HUDEP-2 (cell line): ENCODE results near the gene TBC1D22A.
"Not testable (repeated sequence)": the region's sequence is repeated elsewhere in the genome, so short reads cannot be mapped to it uniquely, and the experiment has no call there.

Source experiments
- DNase-seq, 76 experiments: peaks; one replicate each; lab custom pipeline; 2025; ENCODE audit not compliant: unreplicated experiment in 76 of 76; lab: John Stamatoyannopoulos, UW

The TBC1D22A gene

DNA sequence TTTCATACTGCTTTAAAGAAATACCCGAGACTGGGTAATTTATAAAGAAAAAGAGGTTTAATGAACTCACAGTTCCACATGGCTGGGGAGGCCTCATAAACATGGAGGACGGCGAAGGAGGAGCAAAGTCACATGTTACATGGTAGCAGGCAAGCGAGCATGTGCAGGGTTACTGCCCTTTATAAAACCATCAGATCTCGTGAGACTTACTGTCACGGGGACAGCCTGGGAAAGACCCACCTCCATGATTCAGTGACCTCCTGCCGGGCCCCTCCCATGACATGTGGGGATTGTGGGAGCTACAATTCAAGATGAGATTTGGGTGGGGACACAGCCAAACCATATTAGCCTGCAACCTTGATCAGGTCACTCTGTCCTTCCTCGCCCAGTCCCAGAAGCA lies 378.5 kb downstream of the TBC1D22A start:
- DNase-seq = not testable (repeated sequence)

GRCh38 chr22:47142427-47143046 lies 380.1 kb downstream of the TBC1D22A start:
- DNase-seq = no peak

DNA sequence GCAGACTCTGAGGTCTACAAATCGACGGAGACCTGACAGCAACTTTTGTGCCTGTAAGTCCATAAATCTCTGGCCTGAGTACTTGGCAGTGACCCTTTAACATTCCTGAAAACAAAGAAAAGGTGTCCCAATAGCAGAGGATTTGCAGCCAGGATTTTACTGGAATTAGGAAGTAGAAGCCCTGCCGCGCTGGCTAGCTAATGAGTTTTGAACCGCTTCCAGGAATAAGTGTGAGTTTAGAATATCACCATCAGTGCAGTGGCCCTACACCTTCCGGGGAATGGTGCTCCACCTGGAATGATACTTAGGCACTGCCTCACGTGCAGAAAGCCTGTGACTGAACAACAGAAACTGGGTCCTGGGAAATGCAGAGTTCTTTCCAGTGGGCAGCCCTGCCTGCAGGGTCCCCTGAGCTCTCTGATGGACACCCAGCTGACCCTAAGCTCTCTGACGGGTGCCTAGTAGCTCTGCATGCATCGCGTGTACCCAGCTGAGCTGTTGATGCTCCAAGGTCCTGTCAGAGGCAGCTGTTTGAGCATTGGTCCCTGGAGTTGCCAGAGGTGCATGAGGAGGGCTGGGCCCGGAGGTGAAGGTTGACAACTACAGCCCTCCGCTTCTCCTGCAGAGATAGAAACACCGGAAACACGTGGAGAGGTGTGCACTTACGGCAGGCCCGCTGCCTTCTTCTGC lies 380.9 kb downstream of the TBC1D22A start:
- DNase-seq = no peak

- DNase-seq = no peak
Measured at GRCh38 chr22:47144076-47144765, 381.8 kb downstream of the TBC1D22A start.

- no peak for DNase-seq
Measured at GRCh38 chr22:47144791-47145425, 382.5 kb downstream of the TBC1D22A start.

DNA sequence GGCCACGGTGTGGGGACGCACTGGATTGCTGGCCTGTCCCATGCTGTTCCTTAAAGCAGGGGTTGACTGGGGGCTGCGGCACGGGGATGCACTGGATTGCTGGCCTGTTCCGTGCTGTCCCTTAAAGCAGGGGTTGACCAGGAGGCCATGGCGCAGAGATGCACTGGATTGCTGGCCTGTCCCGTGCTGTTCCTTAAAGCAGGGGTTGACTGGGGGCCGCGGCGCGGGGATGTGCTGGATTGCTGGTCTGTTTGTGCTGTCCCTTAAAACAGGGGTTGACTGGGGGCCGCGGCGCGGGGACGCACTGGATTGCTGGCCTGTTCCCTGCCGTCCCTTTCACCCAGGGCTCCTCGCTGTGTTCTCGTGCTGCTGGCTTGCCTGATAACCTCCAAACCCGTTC lies 383.4 kb downstream of the TBC1D22A start:
- no peak for DNase-seq

- DNase-seq = no peak
Measured at GRCh38 chr22:47146391-47146790, 383.9 kb downstream of the TBC1D22A start.

- no peak for DNase-seq
Measured at GRCh38 chr22:47146941-47147340, 384.5 kb downstream of the TBC1D22A start.

- no peak for DNase-seq
Measured at GRCh38 chr22:47147572-47147971, 385.1 kb downstream of the TBC1D22A start.

DNA sequence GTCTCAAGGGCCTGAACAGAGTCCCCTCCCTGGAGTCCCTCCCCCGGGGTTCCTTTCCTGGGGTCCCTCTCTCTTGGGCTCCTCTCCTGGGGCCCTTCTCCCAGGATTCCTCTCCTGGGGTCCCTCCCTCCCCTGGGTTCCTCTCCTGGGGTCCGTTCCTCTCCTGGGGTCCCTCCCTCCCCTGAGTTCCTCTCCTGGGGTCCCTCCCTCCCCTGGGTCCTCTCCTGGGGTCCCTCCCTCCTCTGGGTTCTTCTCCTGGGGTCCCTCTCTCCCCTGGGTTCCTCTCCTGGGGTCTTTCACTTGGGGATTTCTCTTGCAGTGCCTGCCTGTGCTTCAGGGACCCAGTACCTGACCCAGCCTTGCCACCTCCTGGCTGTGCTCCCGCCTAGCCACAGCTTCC lies 386.1 kb downstream of the TBC1D22A start:
- no peak for DNase-seq

DNA sequence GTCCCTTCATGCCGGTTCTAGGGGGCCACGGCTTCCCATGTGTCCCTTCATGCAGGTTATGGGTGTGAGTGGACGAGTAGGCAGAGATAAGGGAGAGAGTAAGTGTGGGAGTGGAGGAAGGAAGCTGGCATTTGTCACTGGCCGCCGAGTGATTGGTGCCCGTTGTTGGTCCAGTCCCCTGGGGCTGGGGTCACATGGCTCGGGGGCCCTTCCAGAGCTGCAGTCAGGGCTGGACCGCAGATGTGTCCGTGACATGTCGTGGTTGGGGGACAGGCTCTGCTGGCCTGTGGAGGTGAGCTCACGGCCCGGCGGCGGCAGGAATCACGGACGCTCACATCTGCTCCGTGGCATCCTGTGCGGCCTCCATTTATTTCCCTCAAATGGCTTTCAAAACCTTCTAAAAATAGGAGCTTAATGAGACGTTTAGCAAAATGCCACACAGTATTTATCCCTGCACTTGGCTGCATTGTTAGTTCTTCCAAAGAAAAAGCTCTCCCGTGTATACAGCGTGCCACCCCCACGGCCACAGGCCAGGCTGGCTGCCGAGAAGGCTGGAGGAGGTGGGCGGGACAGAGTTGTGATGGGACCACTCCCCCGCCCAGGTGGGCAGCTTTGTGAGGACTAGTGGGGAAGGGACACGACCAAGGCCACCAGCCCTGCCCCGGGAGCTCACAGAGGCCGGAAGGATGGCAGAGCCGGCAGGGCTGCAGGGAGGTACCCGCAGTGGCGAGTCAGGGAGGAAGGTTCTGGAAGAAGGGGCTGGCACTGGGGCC lies 386.7 kb downstream of the TBC1D22A start:
- DNase-seq = no peak

- no peak for DNase-seq
Measured at GRCh38 chr22:47149976-47150375, 387.5 kb downstream of the TBC1D22A start.

- no peak for DNase-seq
Measured at GRCh38 chr22:47150426-47150825, 388.0 kb downstream of the TBC1D22A start.

- DNase-seq = no peak
Measured at GRCh38 chr22:47151064-47151463, 388.6 kb downstream of the TBC1D22A start.

DNA sequence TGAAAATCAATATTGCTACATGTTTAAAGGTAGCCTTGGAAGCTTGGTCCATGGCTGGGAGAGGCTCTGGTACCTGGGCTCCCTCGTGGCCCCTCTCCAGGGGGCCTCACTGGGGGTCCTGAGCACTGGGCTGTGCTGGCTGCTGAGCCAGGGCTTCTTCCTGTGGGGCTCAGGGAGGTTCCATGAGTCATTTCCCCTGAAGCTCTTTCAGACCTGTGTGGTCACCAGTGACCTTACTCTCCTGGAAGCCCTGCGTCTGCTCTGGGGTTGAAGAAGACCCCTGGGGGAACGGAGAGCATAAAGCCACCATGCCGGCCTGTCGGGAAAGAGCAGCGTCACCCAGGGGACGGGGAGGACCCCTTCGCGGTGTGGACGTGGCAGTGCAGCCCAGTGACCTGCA lies 389.0 kb downstream of the TBC1D22A start:
- DNase-seq = no peak

- no peak for DNase-seq
Measured at GRCh38 chr22:47152236-47152635, 389.8 kb downstream of the TBC1D22A start.

- no peak for DNase-seq
Measured at GRCh38 chr22:47152938-47153337, 390.5 kb downstream of the TBC1D22A start.

GRCh38 chr22:47153854-47154525 lies 391.5 kb downstream of the TBC1D22A start:
- no peak for DNase-seq

DNA sequence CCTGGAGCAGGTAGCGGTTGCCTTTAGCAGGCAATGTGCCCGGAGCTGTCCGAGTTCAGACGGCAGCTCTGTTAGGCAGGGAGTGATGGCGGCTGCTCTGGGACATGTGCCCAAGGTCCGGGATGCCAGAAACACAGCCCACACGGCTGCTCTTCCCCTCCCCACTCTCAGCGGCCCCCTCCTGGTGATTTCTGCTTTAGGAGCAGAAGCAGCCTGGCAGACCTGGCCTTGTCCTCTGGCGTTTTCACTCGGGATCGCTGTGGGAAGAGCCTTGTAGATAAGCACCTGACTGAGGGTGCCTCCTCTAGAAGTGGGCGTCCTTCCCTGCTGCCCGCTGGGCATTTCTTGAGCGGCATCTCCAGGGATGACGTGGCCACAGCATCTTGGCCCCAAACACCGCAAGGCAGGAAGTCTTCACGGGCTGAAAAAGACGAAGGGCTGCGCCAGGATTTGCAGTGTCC lies 392.2 kb downstream of the TBC1D22A start:
- DNase-seq = no peak
